UCSD-AML1 (cell line): Measurements from ENCODE around the gene DRAP1.

Experiments
- DNase-seq: peaks from one replicate; lab custom pipeline; 2025; ENCODE audit not compliant: unreplicated experiment; lab: John Stamatoyannopoulos, UW

Gene DRAP1

GRCh38 chr11:65900899-65901180, 18.4 kb upstream of the DRAP1 start:
- no peak for DNase-seq

GRCh38 chr11:65903068-65903481, 16.2 kb upstream of the DRAP1 start:
- peak; percentile 19 for DNase-seq

GRCh38 chr11:65903715-65904114, 15.5 kb upstream of the DRAP1 start:
- DNase-seq = no peak

GRCh38 chr11:65906602-65907001, 12.6 kb upstream of the DRAP1 start:
- no peak for DNase-seq

GRCh38 chr11:65907878-65908277, 11.3 kb upstream of the DRAP1 start:
- no peak for DNase-seq

GRCh38 chr11:65911682-65912568, 7.3 kb upstream of the DRAP1 start:
- peak; percentile 38 for DNase-seq

- DNase-seq = no peak
Measured at GRCh38 chr11:65912845-65913244, 6.4 kb upstream of the DRAP1 start.

- peak; percentile 30 for DNase-seq
Measured at GRCh38 chr11:65915101-65915820, 4.0 kb upstream of the DRAP1 start.

- DNase-seq = no peak
Measured at GRCh38 chr11:65915821-65916251, 3.4 kb upstream of the DRAP1 start.

GRCh38 chr11:65916391-65916790, 2.8 kb upstream of the DRAP1 start:
- no peak for DNase-seq

- no peak for DNase-seq
Measured at GRCh38 chr11:65917077-65917433, 2.2 kb upstream of the DRAP1 start.

GRCh38 chr11:65917434-65918210, 1.6 kb upstream of the DRAP1 start:
- no peak for DNase-seq

- no peak for DNase-seq
Measured at GRCh38 chr11:65918211-65919140, 750 bp upstream of the DRAP1 start, which contains the start of gene C11orf68. Gene C11orf68 (minus strand): TSS chr11:65919062. CDS start chr11:65919031, 31 bp downstream.

- DNase-seq = peak; percentile 67
Measured at GRCh38 chr11:65919573-65920371, 546 bp downstream of the DRAP1 start.

GRCh38 chr11:65920372-65920802, 1.2 kb downstream of the DRAP1 start:
- no peak for DNase-seq

- DNase-seq = no peak
Measured at GRCh38 chr11:65921033-65921555, 1.9 kb downstream of the DRAP1 start.

- DNase-seq = no peak
Measured at GRCh38 chr11:65921876-65922275, 2.6 kb downstream of the DRAP1 start.

GRCh38 chr11:65922565-65922964, 3.3 kb downstream of the DRAP1 start:
- no peak for DNase-seq

- DNase-seq = no peak
Measured at GRCh38 chr11:65925397-65925796, 6.2 kb downstream of the DRAP1 start.
